HL-60 (cell line): Measurements from ENCODE around the gene RAMACL.

ENCODE experiments used
- DNase-seq, 2 experiments: peaks; one replicate each; pipeline ENCODE4 v3.0.0-alpha.2; 2010 to 2020; ENCODE audit warnings: low read depth in 1 of 2, low spot score in 1 of 2
- H3K27ac ChIP-seq: fragments of 250-450 bp; sonication (Bioruptor Pico); replicated peaks from 2 replicates; pipeline ENCODE4 v1.5.1; 2020; ENCODE audit warnings: mild to moderate bottlenecking, moderate library complexity
- H3K27me3 ChIP-seq: fragments of 250-450 bp; sonication (Bioruptor Pico); 2 replicates; pipeline ENCODE4 v1.5.1; 2021; ENCODE audit warnings: mild to moderate bottlenecking, moderate library complexity; ENCODE audit not compliant: insufficient read depth, poor library complexity, severe bottlenecking
- H3K4me3 ChIP-seq: replicated peaks from 2 replicates; pipeline ENCODE4 v1.5.1; 2011; ENCODE audit warnings: mild to moderate bottlenecking, control low read depth, low read length; ENCODE audit not compliant: insufficient read depth
- CTCF ChIP-seq: IDR thresholded peaks from one replicate; pipeline ENCODE4 v1.5.1; 2011; ENCODE audit warnings: low read length, control low read depth, inconsistent platforms; ENCODE audit not compliant: insufficient read depth
- GABPA ChIP-seq: IDR thresholded peaks from 2 replicates; pipeline ENCODE4 v1.6.1; 2012; ENCODE audit warnings: low read depth
- POLR2AphosphoS5 ChIP-seq: IDR thresholded peaks from 2 replicates; pipeline ENCODE4 v1.6.1; 2012; ENCODE audit warnings: low read depth
- SPI1 ChIP-seq: IDR thresholded peaks from 2 replicates; pipeline ENCODE4 v1.6.1; 2012; ENCODE audit warnings: low read depth, mild to moderate bottlenecking, borderline replicate concordance
- TF ChIP-seq, protein P1 (sequence below): IDR thresholded peaks from 2 replicates; pipeline ENCODE4 v1.6.1; 2012; ENCODE audit warnings: low read depth; ENCODE audit not compliant: insufficient replicate concordance

RAMACL gene

DNA sequence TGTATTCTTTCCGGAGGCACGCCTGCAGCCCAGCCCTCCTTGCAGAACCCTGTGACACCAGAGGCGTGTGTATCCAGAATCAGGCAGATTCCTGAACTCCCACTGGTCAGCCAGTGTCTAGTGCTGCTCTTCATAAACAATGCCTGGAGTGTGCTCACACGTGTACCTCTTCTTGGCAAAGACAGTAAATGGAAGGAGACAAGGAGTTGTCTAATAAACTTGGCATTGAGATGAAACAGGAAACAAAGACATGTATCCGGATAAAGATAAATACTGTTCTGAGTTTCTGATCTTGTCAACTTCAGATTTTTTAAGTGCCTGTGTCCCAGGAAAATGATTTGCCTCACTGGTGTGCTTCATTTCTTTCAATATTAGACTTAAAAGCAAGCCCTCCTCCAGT lies 38.9 kb upstream of the RAMACL start:
- no peak overlapping the region for H3K4me3 ChIP-seq
- no peaks in the 10 kb centered on the region for H3K27me3 ChIP-seq
- no peak overlapping the region for H3K27ac ChIP-seq
- no peak for DNase-seq
- no peak for TF ChIP-seq SPI1
- no peak for TF ChIP-seq POLR2AphosphoS5
- TF ChIP-seq GABPA, result no peak
- TF ChIP-seq, protein P1, sequence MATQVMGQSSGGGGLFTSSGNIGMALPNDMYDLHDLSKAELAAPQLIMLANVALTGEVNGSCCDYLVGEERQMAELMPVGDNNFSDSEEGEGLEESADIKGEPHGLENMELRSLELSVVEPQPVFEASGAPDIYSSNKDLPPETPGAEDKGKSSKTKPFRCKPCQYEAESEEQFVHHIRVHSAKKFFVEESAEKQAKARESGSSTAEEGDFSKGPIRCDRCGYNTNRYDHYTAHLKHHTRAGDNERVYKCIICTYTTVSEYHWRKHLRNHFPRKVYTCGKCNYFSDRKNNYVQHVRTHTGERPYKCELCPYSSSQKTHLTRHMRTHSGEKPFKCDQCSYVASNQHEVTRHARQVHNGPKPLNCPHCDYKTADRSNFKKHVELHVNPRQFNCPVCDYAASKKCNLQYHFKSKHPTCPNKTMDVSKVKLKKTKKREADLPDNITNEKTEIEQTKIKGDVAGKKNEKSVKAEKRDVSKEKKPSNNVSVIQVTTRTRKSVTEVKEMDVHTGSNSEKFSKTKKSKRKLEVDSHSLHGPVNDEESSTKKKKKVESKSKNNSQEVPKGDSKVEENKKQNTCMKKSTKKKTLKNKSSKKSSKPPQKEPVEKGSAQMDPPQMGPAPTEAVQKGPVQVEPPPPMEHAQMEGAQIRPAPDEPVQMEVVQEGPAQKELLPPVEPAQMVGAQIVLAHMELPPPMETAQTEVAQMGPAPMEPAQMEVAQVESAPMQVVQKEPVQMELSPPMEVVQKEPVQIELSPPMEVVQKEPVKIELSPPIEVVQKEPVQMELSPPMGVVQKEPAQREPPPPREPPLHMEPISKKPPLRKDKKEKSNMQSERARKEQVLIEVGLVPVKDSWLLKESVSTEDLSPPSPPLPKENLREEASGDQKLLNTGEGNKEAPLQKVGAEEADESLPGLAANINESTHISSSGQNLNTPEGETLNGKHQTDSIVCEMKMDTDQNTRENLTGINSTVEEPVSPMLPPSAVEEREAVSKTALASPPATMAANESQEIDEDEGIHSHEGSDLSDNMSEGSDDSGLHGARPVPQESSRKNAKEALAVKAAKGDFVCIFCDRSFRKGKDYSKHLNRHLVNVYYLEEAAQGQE, result no peak
- TF ChIP-seq CTCF, result no peak

GRCh38 chr6:166624275-166624674 lies 37.8 kb upstream of the RAMACL start:
- no peak overlapping the region for H3K27ac ChIP-seq
- TF ChIP-seq POLR2AphosphoS5, result no peak
- no peak for TF ChIP-seq CTCF
- no peak for TF ChIP-seq GABPA
- no peak for TF ChIP-seq SPI1
- H3K27me3 ChIP-seq, result no peaks in the 10 kb centered on the region
- peak; percentile 13 to 67 for DNase-seq
- H3K4me3 ChIP-seq, result no peak overlapping the region

GRCh38 chr6:166623318-166623717 lies 36.8 kb upstream of the RAMACL start:
- Histone ChIP-seq H3K27ac (no peak overlapping the region), H3K27me3 (no peaks in the 10 kb centered on the region), H3K4me3 (no peak overlapping the region)
- no peak for DNase-seq
- TF ChIP-seq SPI1, result no peak
- no peak for TF ChIP-seq POLR2AphosphoS5
- TF ChIP-seq GABPA, result no peak
- TF ChIP-seq, protein P1, result no peak
- no peak for TF ChIP-seq CTCF

DNA sequence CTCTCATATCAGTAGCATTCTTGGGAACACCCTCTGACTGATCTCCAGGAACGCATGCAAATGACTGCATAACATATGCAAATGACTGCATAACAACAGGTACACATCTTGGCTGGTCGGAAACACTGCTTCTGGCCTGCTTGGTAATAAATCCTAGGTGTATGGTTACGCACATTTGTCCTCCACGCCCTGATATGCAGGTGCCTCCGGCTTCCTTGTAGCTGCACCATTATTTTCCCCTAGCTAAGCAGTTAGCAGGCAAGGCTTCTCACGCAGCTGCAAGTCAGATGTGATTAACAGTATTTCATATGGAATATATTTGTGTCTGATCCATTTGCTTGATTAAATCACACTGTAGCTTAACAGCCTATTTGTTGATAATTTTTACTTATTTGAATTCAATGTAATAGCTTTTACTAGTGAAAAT lies 34.6 kb upstream of the RAMACL start:
- no peak for DNase-seq
- no peak overlapping the region for H3K27ac ChIP-seq
- H3K27me3 ChIP-seq, result no peaks in the 10 kb centered on the region
- H3K4me3 ChIP-seq, result no peak overlapping the region
- TF ChIP-seq CTCF (no peak), SPI1 (no peak), POLR2AphosphoS5 (no peak), GABPA (no peak)
- TF ChIP-seq, protein P1, result no peak
